Measurements from ENCODE around the gene USP8. TPM values are rescaled to one million over a fixed set of nuclear protein-coding genes. Genes with fewer than 3 reads are reported as not detected.
"Not testable (repeated sequence)": the region's sequence is repeated elsewhere in the genome, so short reads cannot be mapped to it uniquely, and the experiment has no call there.

Gene USP8
- total RNA-seq, 1 experiment from 2014 or later: 62.1 TPM

DNA sequence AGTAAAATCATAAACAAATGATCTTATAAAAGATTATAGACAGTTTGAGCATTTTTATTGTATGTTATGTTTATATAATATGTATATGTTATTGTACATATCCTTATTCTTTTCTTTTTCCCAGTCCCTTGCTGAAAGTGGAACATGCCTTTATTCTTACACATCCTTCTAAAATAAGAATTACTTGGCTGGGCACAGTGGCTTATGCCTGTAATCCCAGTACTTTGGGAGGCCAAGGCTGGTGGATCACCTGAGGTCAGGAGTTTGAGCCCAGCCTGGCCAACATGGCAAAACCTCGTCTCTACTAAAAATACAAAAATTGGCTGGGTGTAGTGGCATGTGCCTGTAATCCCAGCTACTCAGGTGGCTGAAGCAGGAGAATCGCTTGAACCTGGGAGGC, 70.3 kb downstream of the USP8 start:
- H3K36me3 ChIP-seq (ENCODE audit: insufficient read depth, low read length): peaks cover 69% of the 10 kb centered on the region; the same call in 1 of the 2 replicates
- not testable (repeated sequence) for H3K27me3 ChIP-seq (ENCODE audit: low read length); H3K9me3 ChIP-seq (ENCODE audit: low read length); H2AFZ ChIP-seq (ENCODE audit: low read length); H3K4me2 ChIP-seq (ENCODE audit: low read depth, low read length, poor library complexity, severe bottlenecking); H3K79me2 ChIP-seq (ENCODE audit: low read length); H3K27ac ChIP-seq (ENCODE audit: low read length); H3K9me2 ChIP-seq (replicated peaks; ENCODE audit: insufficient read depth, low read length); H3K4me1 ChIP-seq (ENCODE audit: low read length); DNase-seq; H4K20me1 ChIP-seq (ENCODE audit: insufficient read depth, low read depth, low read length); H3K4me3 ChIP-seq (ENCODE audit: low read length); H3K9ac ChIP-seq (ENCODE audit: low read length)

DNA sequence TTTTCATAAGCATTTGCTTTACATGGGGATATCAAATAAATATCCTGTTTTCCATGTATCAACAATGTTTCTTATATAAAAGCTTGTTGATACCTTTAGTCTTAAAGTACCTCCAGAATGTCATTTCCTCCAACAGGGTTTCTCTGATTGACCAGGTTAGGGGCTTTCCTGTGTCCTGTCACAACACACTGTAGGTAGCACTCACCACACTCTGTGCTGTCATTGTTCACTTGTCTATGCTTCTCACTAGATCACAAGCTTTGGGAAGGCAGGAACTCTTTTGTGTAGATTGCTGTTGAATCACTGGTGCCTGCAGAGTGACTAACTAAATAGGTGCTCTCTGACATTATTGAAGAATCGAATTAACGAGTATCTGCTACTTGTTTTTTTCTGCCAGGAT, 72.5 kb downstream of the USP8 start:
- Histone ChIP-seq H3K9me2 (replicated peaks; ENCODE audit: insufficient read depth, low read length) (no peaks in the 10 kb centered on the region), H3K9ac (ENCODE audit: low read length) (no peak overlapping the region), H3K9me3 (ENCODE audit: low read length) (no peaks in the 10 kb centered on the region), H3K4me3 (ENCODE audit: low read length) (no peak overlapping the region), H2AFZ (ENCODE audit: low read length) (no peak overlapping the region), H3K27ac (ENCODE audit: low read length) (no peak overlapping the region), H3K4me1 (ENCODE audit: low read length) (no peaks in the 10 kb centered on the region), H3K4me2 (ENCODE audit: low read depth, low read length, poor library complexity, severe bottlenecking) (no peak overlapping the region), H3K36me3 (ENCODE audit: insufficient read depth, low read length) (peaks cover 67% of the 10 kb centered on the region; the same call in 1 of the 2 replicates), H4K20me1 (ENCODE audit: insufficient read depth, low read depth, low read length) (no peaks in the 10 kb centered on the region), H3K79me2 (ENCODE audit: low read length) (no peaks in the 10 kb centered on the region), H3K27me3 (ENCODE audit: low read length) (no peaks in the 10 kb centered on the region)
- no peak for DNase-seq

GRCh38 chr15:50500352-50500751, 76.1 kb downstream of the USP8 start:
- Histone ChIP-seq H3K4me2 (ENCODE audit: low read depth, low read length, poor library complexity, severe bottlenecking) (no peak overlapping the region), H3K4me1 (ENCODE audit: low read length) (no peaks in the 10 kb centered on the region), H3K36me3 (ENCODE audit: insufficient read depth, low read length) (peaks cover 44% of the 10 kb centered on the region; the same call in 1 of the 2 replicates), H3K27me3 (ENCODE audit: low read length) (no peaks in the 10 kb centered on the region), H3K27ac (ENCODE audit: low read length) (no peak overlapping the region), H4K20me1 (ENCODE audit: insufficient read depth, low read depth, low read length) (no peaks in the 10 kb centered on the region), H3K9ac (ENCODE audit: low read length) (no peak overlapping the region), H2AFZ (ENCODE audit: low read length) (no peak overlapping the region), H3K4me3 (ENCODE audit: low read length) (no peak overlapping the region), H3K9me2 (replicated peaks; ENCODE audit: insufficient read depth, low read length) (no peaks in the 10 kb centered on the region), H3K79me2 (ENCODE audit: low read length) (no peaks in the 10 kb centered on the region), H3K9me3 (ENCODE audit: low read length) (no peaks in the 10 kb centered on the region)
- DNase-seq: no peak

DNA sequence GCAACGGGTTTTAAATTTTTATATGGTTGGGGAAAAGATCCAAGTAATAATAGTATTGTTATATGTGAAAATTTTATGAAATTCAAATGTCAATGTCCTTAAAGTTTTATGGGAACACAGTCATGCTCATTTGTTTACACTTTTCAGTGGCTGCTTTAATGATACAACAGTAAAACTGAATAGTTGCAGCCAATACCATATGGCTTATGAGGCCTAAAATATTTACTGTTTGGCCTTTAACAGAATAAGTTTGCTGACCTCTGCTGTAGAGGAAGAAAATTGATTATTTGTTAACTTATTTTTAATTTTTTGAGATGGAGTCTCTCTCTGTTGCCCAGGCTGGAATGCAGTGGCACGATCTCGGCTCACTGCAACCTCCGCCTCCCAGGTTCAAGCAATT, 77.6 kb downstream of the USP8 start:
- no peak for DNase-seq
- Histone ChIP-seq H3K4me2 (ENCODE audit: low read depth, low read length, poor library complexity, severe bottlenecking) (no peak overlapping the region), H3K27me3 (ENCODE audit: low read length) (no peaks in the 10 kb centered on the region), H3K79me2 (ENCODE audit: low read length) (no peaks in the 10 kb centered on the region), H3K36me3 (ENCODE audit: insufficient read depth, low read length) (peaks cover 38% of the 10 kb centered on the region; the same call in 1 of the 2 replicates), H3K9me3 (ENCODE audit: low read length) (no peaks in the 10 kb centered on the region), H3K27ac (ENCODE audit: low read length) (no peak overlapping the region), H3K9me2 (replicated peaks; ENCODE audit: insufficient read depth, low read length) (no peaks in the 10 kb centered on the region), H4K20me1 (ENCODE audit: insufficient read depth, low read depth, low read length) (no peaks in the 10 kb centered on the region), H3K4me1 (ENCODE audit: low read length) (no peaks in the 10 kb centered on the region), H3K4me3 (ENCODE audit: low read length) (no peak overlapping the region), H3K9ac (ENCODE audit: low read length) (no peak overlapping the region), H2AFZ (ENCODE audit: low read length) (no peak overlapping the region)

DNA sequence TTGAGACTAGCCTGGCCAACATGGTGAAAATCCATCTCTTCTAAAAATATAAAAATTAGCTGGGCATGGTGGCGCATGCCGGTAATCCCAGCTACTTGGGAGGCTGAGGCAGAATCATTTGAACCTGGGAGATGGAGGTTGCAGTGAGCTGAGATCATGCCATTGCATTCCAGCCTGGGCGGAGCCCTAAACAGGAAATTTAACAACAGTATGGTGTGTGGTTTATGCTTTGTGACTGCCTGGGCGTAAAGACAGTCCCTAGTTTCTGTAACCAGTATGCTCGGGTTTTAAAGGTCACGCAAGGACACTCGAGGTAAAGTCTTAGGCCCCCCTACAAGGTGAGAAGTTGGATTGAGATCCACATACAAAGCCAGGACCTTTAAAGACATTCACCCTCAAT, 78.9 kb downstream of the USP8 start:
- Histone ChIP-seq H3K4me2 (ENCODE audit: low read depth, low read length, poor library complexity, severe bottlenecking) (no peak overlapping the region), H4K20me1 (ENCODE audit: insufficient read depth, low read depth, low read length) (no peaks in the 10 kb centered on the region), H3K9me3 (ENCODE audit: low read length) (no peaks in the 10 kb centered on the region), H3K27me3 (ENCODE audit: low read length) (no peaks in the 10 kb centered on the region), H3K9ac (ENCODE audit: low read length) (no peak overlapping the region), H3K36me3 (ENCODE audit: insufficient read depth, low read length) (peaks cover 31% of the 10 kb centered on the region; the same call in 1 of the 2 replicates), H3K27ac (ENCODE audit: low read length) (no peak overlapping the region), H2AFZ (ENCODE audit: low read length) (no peak overlapping the region), H3K4me1 (ENCODE audit: low read length) (no peaks in the 10 kb centered on the region), H3K79me2 (ENCODE audit: low read length) (no peaks in the 10 kb centered on the region), H3K9me2 (replicated peaks; ENCODE audit: insufficient read depth, low read length) (no peaks in the 10 kb centered on the region), H3K4me3 (ENCODE audit: low read length) (no peak overlapping the region)
- DNase-seq: no peak

DNA sequence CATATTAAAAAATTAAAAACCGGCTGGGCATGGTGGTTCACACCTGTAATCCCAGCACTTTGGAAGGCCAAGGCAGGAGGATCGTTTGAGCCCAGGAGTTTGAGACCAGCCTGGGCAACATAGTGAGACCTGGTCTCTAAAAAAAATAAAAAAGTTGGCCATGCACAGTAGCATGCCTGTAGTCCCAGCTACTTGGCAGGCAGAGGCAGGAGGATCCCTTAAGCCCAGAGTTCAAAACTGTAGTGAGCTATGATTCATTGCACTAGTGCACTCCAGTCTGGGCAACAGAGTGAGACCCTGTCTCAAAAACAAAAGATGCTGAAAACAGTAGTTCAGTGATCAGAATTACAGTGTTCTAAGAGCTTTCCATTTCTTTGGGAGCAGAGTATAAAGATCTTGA, 81.5 kb downstream of the USP8 start:
- H4K20me1 ChIP-seq (ENCODE audit: insufficient read depth, low read depth, low read length); H3K4me2 ChIP-seq (ENCODE audit: low read depth, low read length, poor library complexity, severe bottlenecking); H3K9me2 ChIP-seq (replicated peaks; ENCODE audit: insufficient read depth, low read length); H3K79me2 ChIP-seq (ENCODE audit: low read length); DNase-seq; H3K27ac ChIP-seq (ENCODE audit: low read length); H2AFZ ChIP-seq (ENCODE audit: low read length); H3K4me1 ChIP-seq (ENCODE audit: low read length); H3K4me3 ChIP-seq (ENCODE audit: low read length); H3K9me3 ChIP-seq (ENCODE audit: low read length); H3K27me3 ChIP-seq (ENCODE audit: low read length); H3K36me3 ChIP-seq (ENCODE audit: insufficient read depth, low read length); H3K9ac ChIP-seq (ENCODE audit: low read length): not testable (repeated sequence)

DNA sequence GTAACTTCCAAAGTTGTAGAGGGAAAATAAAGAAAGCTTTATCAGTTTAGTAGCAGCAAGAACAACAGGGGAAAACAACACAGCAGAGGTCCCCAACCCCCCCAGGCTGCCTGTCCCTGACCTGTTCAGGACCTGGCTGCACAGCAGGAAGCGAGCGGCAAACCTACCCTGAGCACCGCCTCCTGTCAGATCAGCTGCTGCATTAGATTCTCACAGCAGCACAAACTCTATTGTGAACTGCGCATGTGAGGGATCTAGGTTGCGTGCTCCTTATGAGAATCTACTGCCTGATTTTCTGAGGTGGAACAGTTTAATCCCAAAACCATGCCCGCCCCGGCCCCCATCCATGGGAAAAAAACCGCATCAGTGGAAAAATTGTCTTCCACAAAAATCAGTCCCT, 81.9 kb downstream of the USP8 start:
- H3K9me2 ChIP-seq (replicated peaks; ENCODE audit: insufficient read depth, low read length): no peaks in the 10 kb centered on the region
- no peaks in the 10 kb centered on the region for H4K20me1 ChIP-seq (ENCODE audit: insufficient read depth, low read depth, low read length)
- no peak overlapping the region for H2AFZ ChIP-seq (ENCODE audit: low read length)
- no peaks in the 10 kb centered on the region for H3K79me2 ChIP-seq (ENCODE audit: low read length)
- H3K4me1 ChIP-seq (ENCODE audit: low read length): no peaks in the 10 kb centered on the region
- H3K36me3 ChIP-seq (ENCODE audit: insufficient read depth, low read length): peaks cover 3% of the 10 kb centered on the region; the same call in 1 of the 2 replicates
- no peaks in the 10 kb centered on the region for H3K27me3 ChIP-seq (ENCODE audit: low read length)
- DNase-seq: no peak
- H3K4me2 ChIP-seq (ENCODE audit: low read depth, low read length, poor library complexity, severe bottlenecking): no peak overlapping the region
- no peak overlapping the region for H3K4me3 ChIP-seq (ENCODE audit: low read length)
- no peak overlapping the region for H3K27ac ChIP-seq (ENCODE audit: low read length)
- H3K9ac ChIP-seq (ENCODE audit: low read length): no peak overlapping the region
- H3K9me3 ChIP-seq (ENCODE audit: low read length): no peaks in the 10 kb centered on the region

- H3K4me3 ChIP-seq (ENCODE audit: low read length): no peak overlapping the region
- H4K20me1 ChIP-seq (ENCODE audit: insufficient read depth, low read depth, low read length): no peaks in the 10 kb centered on the region
- no peaks in the 10 kb centered on the region for H3K27me3 ChIP-seq (ENCODE audit: low read length)
- no peaks in the 10 kb centered on the region for H3K4me1 ChIP-seq (ENCODE audit: low read length)
- H3K36me3 ChIP-seq (ENCODE audit: insufficient read depth, low read length): no peaks in the 10 kb centered on the region
- H3K9me3 ChIP-seq (ENCODE audit: low read length): no peaks in the 10 kb centered on the region
- no peak overlapping the region for H3K27ac ChIP-seq (ENCODE audit: low read length)
- no peaks in the 10 kb centered on the region for H3K79me2 ChIP-seq (ENCODE audit: low read length)
- no peak overlapping the region for H3K9ac ChIP-seq (ENCODE audit: low read length)
- H2AFZ ChIP-seq (ENCODE audit: low read length): no peak overlapping the region
- DNase-seq: no peak
- H3K9me2 ChIP-seq (replicated peaks; ENCODE audit: insufficient read depth, low read length): no peaks in the 10 kb centered on the region
- no peak overlapping the region for H3K4me2 ChIP-seq (ENCODE audit: low read depth, low read length, poor library complexity, severe bottlenecking)
Observed at GRCh38 chr15:50513001-50513400, 88.8 kb downstream of the USP8 start.
